Activated CD8-positive, alpha-beta memory T cell treated with anti-CD3 and anti-CD28 coated beads, Interleukin-2, amount 50 U/mL, for 1 hour (primary cell): ENCODE results near the gene FRMD3.

Experiments
- DNase-seq: peaks from one replicate; pipeline ENCODE4 v3.0.0-alpha.2; 2020; ENCODE audit errors: extremely low read depth

The FRMD3 gene

GRCh38 chr9:83283528-83283927 is 254.7 kb downstream of the FRMD3 start:
- DNase-seq = no peak

DNA sequence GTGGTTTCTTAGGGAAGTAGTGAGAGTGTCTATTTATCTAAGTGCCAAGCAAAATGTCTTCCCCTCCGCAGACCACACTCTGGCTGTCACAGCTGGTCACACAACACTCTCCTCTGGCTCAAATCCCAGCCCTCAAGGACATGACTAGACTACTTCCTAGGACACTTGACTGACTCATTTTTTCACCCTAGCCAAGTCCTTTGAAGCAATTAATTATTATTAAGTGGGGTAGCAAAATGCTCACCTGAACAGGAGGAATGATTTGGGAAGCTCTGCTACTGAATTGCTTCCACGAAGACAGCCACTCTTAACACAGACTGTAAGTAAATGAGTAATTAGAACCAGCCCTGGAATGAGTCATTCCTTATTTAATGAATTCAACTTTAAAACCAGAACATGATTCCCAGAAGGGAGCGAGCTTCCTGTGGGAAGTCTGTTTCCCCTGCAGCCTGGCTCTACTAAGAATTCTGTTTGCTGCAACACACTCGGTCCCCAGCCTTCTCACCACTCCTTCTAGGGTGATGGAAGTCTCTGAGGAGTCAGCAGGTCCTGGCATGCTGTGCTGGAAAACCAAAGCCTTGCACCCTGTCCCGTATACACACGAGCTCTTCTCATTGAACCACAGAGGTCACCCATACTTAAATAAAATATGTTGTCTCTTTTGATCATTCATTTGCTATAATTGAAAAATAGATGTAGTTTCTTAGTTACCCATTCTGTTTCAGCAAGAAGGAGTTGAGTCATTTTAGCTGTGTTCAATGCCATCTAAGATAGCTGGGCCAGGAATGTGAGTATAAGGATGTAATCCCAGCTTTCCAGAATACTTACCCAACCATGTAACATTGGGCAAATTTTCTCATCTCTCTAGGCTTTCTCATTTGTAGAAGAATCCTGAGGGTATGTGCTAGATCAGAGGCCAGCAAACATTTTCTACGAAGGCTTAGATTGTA is 256.6 kb downstream of the FRMD3 start:
- DNase-seq = no peak

GRCh38 chr9:83280790-83281189 is 257.4 kb downstream of the FRMD3 start:
- DNase-seq = no peak

DNA sequence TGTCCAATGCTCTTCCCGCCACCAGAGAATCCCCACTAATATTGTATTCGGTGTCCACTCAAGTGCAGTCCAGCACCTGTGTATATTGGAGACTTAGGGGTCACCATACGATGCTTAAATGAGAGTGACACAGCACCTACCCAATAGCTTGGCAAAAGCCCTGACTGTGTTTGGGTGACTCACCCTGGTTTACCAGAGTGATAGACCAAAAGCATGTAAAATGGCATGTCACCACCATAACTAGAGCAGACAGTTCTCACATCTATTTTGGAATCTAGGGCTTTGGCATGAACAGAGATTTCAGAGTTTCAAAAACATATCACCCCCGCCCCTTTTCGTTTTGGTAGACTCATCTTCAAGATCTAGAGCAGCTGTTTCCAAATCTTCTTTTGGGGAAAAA is 257.9 kb downstream of the FRMD3 start:
- DNase-seq = no peak

DNA sequence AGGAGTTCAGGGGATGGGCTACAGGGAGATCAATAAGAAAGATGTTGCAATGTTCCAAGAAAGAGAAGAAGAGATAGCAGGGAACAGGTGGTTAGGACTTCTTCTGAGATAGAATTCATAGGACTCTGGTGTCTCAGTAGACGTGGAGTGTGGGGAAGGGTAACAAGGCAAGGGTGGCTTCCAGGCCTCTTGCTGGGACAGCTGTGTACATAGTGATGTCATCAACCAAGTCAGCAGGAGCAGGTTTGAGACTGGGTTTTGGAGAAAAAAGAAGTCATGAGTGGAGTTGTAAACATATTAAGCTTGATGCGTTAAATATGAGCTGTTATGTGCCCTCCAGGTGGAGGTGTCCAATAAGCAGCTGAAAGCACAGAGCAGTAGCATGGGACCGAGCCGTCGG is 263.4 kb downstream of the FRMD3 start:
- DNase-seq = no peak

GRCh38 chr9:83271665-83272071 is 266.5 kb downstream of the FRMD3 start:
- no peak for DNase-seq

- DNase-seq = no peak
These were observed 268.1 kb downstream of the FRMD3 start for GRCh38 chr9:83270116-83270515.

DNA sequence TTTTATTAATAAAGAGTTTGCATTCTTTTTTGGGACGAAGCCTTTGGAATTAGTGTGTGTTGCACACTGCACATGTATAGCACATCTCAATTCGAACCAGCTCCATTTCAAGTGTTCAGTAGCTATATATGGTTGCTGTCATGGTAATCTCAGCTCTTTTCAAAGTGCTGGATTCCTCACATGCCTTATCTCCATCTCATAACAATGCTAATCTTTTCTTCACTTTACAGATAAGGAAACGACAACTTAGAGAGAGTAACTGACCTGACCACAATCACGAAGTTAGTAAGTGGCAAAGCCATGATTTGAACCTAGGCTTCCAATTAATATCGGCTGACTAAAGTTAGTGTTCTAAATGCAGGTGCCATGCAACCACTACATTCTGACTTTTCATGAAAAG is 270.5 kb downstream of the FRMD3 start:
- no peak for DNase-seq

GRCh38 chr9:83266666-83267496 is 271.3 kb downstream of the FRMD3 start:
- DNase-seq = no peak

GRCh38 chr9:83266331-83266665 is 271.9 kb downstream of the FRMD3 start:
- DNase-seq = no peak

DNA sequence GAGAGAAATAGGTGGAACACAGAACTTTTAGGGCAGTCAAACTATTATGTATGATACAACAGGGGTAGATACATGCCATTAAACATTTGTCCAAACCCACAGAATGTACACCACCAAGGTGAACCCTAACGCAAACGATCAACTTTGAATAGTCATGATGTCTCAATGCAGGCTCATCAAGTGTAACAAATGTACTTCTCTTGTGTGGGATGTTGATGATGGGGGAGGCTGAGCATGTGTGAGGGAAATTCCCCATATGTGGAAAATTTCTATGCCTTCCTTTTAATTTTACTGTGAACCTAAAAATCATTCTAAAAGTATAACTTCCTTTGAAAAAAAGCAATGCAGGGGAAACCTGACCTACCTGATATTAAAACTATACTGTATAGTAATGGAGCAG is 273.9 kb downstream of the FRMD3 start:
- no peak for DNase-seq

GRCh38 chr9:83259558-83259957 is 278.6 kb downstream of the FRMD3 start:
- DNase-seq = no peak

- no peak for DNase-seq
These were observed 280.0 kb downstream of the FRMD3 start for GRCh38 chr9:83257937-83258891.

- no peak for DNase-seq
These were observed 290.5 kb downstream of the FRMD3 start for GRCh38 chr9:83247732-83248131.

GRCh38 chr9:83245979-83246659 is 292.1 kb downstream of the FRMD3 start:
- no peak for DNase-seq

- DNase-seq = no peak
These were observed 296.1 kb downstream of the FRMD3 start for GRCh38 chr9:83242066-83242465.

GRCh38 chr9:83240671-83241070 is 297.5 kb downstream of the FRMD3 start:
- DNase-seq = no peak

- DNase-seq = no peak
These were observed 298.5 kb downstream of the FRMD3 start for GRCh38 chr9:83239747-83240146.

GRCh38 chr9:83238871-83239640 is 299.1 kb downstream of the FRMD3 start:
- no peak for DNase-seq

GRCh38 chr9:83236029-83236696 is 302.0 kb downstream of the FRMD3 start:
- DNase-seq = no peak
